ENCODE measurements around the gene ZNF438.
A peak's percentile ranks its signal among the peaks of the same experiment; 100 is the strongest.
"Not testable (repeated sequence)": the region's sequence is repeated elsewhere in the genome, so short reads cannot be mapped to it uniquely, and the experiment has no call there.

Gene ZNF438

GRCh38 chr10:30987463-30987862 lies 44.2 kb downstream of the ZNF438 start:
- TF ChIP-seq CTCF (IDR thresholded peaks at IDR 0.05; ENCODE audit: unreplicated experiment in 3 of 3), result no peak
- Mint-ChIP-seq H3K4me1 (peaks cover 7% of the 10 kb centered on the region), H3K4me3 (no peak overlapping the region), H3K9me3 (peaks cover 5% of the 10 kb centered on the region), H3K27ac (no peak overlapping the region), H3K27me3 (ENCODE audit: low read depth) (no peaks in the 10 kb centered on the region), H3K36me3 (ENCODE audit: low read depth) (peaks cover 3% of the 10 kb centered on the region)

GRCh38 chr10:30986053-30986555 lies 45.6 kb downstream of the ZNF438 start:
- Mint-ChIP-seq H3K27ac (no peak overlapping the region), H3K9me3 (peaks cover 3% of the 10 kb centered on the region), H3K4me1 (peaks cover 7% of the 10 kb centered on the region), H3K27me3 (ENCODE audit: low read depth) (no peaks in the 10 kb centered on the region), H3K4me3 (no peak overlapping the region), H3K36me3 (ENCODE audit: low read depth) (no peaks in the 10 kb centered on the region)
- TF ChIP-seq CTCF (IDR thresholded peaks at IDR 0.05; ENCODE audit: unreplicated experiment in 3 of 3), result no peak

GRCh38 chr10:30985512-30985911 lies 46.2 kb downstream of the ZNF438 start:
- no peak overlapping the region for H3K27ac Mint-ChIP-seq
- H3K4me1 Mint-ChIP-seq, result peaks cover 13% of the 10 kb centered on the region
- no peak overlapping the region for H3K4me3 Mint-ChIP-seq
- no peaks in the 10 kb centered on the region for H3K27me3 Mint-ChIP-seq (ENCODE audit: low read depth)
- no peak for TF ChIP-seq CTCF (IDR thresholded peaks at IDR 0.05; ENCODE audit: unreplicated experiment in 3 of 3)
- H3K9me3 Mint-ChIP-seq, result peaks cover 3% of the 10 kb centered on the region
- no peaks in the 10 kb centered on the region for H3K36me3 Mint-ChIP-seq (ENCODE audit: low read depth)

GRCh38 chr10:30984563-30985328 lies 46.9 kb downstream of the ZNF438 start:
- peaks cover 20% of the 10 kb centered on the region for H3K4me1 Mint-ChIP-seq
- no peaks in the 10 kb centered on the region for H3K27me3 Mint-ChIP-seq (ENCODE audit: low read depth)
- H3K36me3 Mint-ChIP-seq (ENCODE audit: low read depth), result peaks cover 7% of the 10 kb centered on the region
- peaks cover 11% of the 10 kb centered on the region for H3K9me3 Mint-ChIP-seq
- H3K4me3 Mint-ChIP-seq, result no peak overlapping the region
- no peak for TF ChIP-seq CTCF (IDR thresholded peaks at IDR 0.05; ENCODE audit: unreplicated experiment in 3 of 3)
- H3K27ac Mint-ChIP-seq, result no peak overlapping the region

- Mint-ChIP-seq H3K9me3 (peaks cover 18% of the 10 kb centered on the region), H3K4me1 (peaks cover 15% of the 10 kb centered on the region), H3K36me3 (ENCODE audit: low read depth) (peaks cover 11% of the 10 kb centered on the region)
- H3K4me3 Mint-ChIP-seq; H3K27ac Mint-ChIP-seq; H3K27me3 Mint-ChIP-seq (ENCODE audit: low read depth): not testable (repeated sequence)
Observed at GRCh38 chr10:30983209-30983608, 48.5 kb downstream of the ZNF438 start.

- peaks cover 18% of the 10 kb centered on the region for H3K9me3 Mint-ChIP-seq
- no peaks in the 10 kb centered on the region for H3K27me3 Mint-ChIP-seq (ENCODE audit: low read depth)
- peaks cover 15% of the 10 kb centered on the region for H3K4me1 Mint-ChIP-seq
- no peak for TF ChIP-seq CTCF (IDR thresholded peaks at IDR 0.05; ENCODE audit: unreplicated experiment in 3 of 3)
- no peak overlapping the region for H3K4me3 Mint-ChIP-seq
- peak overlapping the region in 2 of 3 experiments; percentile 14 to 30 for H3K27ac Mint-ChIP-seq
- H3K36me3 Mint-ChIP-seq (ENCODE audit: low read depth), result peaks cover 11% of the 10 kb centered on the region
Observed at GRCh38 chr10:30980951-30981616, 50.6 kb downstream of the ZNF438 start.
